ENCODE data around the gene RSU1.
A peak's percentile ranks its signal among the peaks of the same experiment; 100 is the strongest.

The RSU1 gene

DNA sequence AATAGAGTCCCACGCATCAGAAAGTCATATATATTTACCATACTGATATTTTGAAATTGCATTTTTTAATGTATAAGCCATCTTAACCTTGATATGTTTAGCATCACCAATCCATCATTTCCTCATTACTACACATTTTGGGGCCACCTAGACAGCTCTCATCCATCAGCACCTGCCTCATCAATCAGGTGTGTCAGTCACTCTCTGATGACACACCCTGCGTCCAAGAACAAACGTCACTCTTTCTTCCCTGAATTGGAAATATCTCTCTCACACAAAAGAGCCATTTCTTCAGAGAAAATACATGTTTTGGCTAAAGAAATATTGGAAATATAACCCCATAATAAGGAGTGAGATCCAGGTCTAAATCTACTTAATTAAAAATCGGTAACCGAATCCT, 38.9 kb upstream of the RSU1 start:
- no peak for DNase-seq (ENCODE audit: low read depth)
- no peak overlapping the region for H3K4me3 ChIP-seq (ENCODE audit: control insufficient read depth, low read depth, low read length)
- TF ChIP-seq, protein P1, sequence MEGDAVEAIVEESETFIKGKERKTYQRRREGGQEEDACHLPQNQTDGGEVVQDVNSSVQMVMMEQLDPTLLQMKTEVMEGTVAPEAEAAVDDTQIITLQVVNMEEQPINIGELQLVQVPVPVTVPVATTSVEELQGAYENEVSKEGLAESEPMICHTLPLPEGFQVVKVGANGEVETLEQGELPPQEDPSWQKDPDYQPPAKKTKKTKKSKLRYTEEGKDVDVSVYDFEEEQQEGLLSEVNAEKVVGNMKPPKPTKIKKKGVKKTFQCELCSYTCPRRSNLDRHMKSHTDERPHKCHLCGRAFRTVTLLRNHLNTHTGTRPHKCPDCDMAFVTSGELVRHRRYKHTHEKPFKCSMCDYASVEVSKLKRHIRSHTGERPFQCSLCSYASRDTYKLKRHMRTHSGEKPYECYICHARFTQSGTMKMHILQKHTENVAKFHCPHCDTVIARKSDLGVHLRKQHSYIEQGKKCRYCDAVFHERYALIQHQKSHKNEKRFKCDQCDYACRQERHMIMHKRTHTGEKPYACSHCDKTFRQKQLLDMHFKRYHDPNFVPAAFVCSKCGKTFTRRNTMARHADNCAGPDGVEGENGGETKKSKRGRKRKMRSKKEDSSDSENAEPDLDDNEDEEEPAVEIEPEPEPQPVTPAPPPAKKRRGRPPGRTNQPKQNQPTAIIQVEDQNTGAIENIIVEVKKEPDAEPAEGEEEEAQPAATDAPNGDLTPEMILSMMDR (IDR thresholded peaks at IDR 0.05; ENCODE audit: control insufficient read depth, insufficient read depth, low read depth, low read length, missing control alignments) = no peak

DNA sequence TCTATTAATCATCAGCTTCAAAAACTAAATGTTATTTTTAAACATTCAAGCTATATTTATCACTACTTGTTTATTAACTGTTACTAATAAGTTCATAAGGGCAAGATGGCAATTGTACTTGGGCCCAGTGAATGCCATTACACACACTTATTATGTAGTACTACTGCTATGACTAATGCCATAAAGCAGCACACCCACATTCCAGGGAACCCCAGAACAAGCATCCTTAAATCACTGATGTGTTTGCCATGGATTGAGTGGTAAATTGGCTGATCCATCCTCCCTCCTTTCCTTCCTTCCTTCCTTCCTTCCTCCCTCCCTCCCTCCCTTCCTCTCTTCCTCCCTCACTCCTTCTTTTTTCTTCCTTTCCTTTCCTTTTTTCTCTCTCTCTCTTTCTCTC, 37.4 kb upstream of the RSU1 start:
- DNase-seq (ENCODE audit: low read depth) = no peak

DNA sequence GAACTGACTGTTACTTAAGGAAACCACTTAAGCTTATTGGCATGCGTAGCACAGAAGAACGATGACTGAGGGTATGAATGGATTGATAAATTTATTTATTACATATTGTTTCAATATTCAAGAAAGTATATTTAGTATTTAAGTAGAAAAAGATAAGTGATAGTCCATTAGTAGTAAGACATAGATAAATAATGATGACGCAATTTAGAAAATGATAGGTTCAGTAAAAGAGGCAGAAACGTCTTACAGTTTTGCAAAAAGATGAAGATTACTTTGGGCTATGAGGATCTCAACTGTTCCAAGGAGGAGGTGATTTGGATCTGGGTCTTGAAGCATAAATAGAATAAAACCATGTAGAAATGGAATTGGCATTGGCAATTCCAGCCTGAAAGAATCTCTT, 36.6 kb upstream of the RSU1 start:
- TF ChIP-seq, protein P1 (IDR thresholded peaks at IDR 0.05; ENCODE audit: control insufficient read depth, insufficient read depth, low read depth, low read length, missing control alignments) = no peak
- no peak overlapping the region for H3K4me3 ChIP-seq (ENCODE audit: control insufficient read depth, low read depth, low read length)
- DNase-seq (ENCODE audit: low read depth) = no peak

More for the DNA sequence above, 37.4 kb upstream of the RSU1 start:
- TF ChIP-seq, protein P1 (IDR thresholded peaks at IDR 0.05; ENCODE audit: control insufficient read depth, insufficient read depth, low read depth, low read length, missing control alignments) = no peak
- no peak overlapping the region for H3K4me3 ChIP-seq (ENCODE audit: control insufficient read depth, low read depth, low read length)

DNA sequence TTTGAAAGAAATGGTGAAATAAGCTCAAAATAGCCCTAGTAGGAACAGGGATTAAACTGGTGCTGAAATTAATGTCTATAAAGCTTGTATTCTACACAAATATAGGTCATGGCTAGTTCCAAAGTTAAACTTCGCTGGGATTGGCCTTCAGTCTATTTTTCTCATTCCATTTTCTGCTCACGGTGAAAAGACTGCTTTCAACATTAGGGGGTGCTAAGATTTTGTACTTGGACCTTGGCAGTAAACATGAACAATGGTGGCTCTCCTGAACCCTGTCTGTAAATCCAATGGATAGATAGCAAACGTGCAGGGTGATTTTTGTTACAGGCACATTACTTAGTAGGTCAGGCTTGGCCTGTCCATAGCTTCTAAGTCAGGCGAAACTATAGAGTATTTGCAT, 36.0 kb upstream of the RSU1 start:
- no peak overlapping the region for H3K4me3 ChIP-seq (ENCODE audit: control insufficient read depth, low read depth, low read length)
- no peak for DNase-seq (ENCODE audit: low read depth)
- TF ChIP-seq, protein P1 (IDR thresholded peaks at IDR 0.05; ENCODE audit: control insufficient read depth, insufficient read depth, low read depth, low read length, missing control alignments) = peak; percentile 40

DNA sequence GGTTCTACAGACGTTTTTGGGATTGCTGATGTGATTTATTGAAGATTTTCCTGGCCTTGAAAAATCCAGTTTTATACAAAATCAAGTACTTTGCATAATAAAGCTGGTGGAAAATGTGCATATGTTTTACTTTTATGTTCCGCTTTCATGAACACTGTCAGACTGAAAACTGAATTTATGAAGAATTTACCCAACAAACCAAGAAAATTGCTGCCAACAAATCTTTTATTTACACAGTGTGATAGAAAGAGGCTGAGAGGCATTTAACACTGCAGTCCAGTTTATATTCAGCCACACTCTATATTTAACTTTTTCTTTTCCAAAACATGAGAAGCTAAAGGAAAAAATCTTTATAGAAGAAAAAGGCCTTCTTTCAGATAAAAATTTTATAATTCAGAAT, 35.4 kb upstream of the RSU1 start:
- TF ChIP-seq, protein P1 (IDR thresholded peaks at IDR 0.05; ENCODE audit: control insufficient read depth, insufficient read depth, low read depth, low read length, missing control alignments) = no peak
- no peak overlapping the region for H3K4me3 ChIP-seq (ENCODE audit: control insufficient read depth, low read depth, low read length)
- DNase-seq (ENCODE audit: low read depth) = no peak

DNA sequence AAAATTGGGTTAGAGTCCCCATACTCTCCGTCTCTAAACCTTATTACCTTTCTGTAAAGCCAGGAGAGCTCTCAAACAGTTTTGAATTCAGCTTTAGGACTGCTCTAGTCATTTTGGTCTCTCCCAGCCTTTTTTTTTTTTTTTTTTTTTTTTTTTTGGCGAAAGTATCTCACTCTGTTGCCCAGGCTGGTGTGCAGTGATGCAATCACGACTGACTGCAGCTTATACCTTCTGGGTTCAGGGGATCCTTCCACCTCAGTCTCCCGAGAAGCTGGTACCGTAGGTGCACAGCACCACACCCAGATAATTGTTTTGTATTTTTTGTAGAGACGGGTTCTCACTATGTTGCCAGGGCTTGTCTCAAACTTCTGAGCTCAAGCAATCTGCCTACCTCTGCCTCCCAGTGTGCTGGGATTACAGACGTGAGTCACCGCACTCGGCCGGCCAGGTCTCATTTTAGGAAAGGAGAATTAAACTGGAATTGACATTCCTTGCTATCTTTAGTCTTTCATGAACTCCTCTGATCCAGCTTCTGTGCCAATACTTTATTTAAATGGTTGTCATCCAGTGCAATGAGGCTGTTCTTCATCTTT, 31.4 kb upstream of the RSU1 start:
- DNase-seq (ENCODE audit: low read depth) = no peak
- H3K4me3 ChIP-seq (ENCODE audit: control insufficient read depth, low read depth, low read length) = no peak overlapping the region
- TF ChIP-seq, protein P1 (IDR thresholded peaks at IDR 0.05; ENCODE audit: control insufficient read depth, insufficient read depth, low read depth, low read length, missing control alignments) = no peak

DNA sequence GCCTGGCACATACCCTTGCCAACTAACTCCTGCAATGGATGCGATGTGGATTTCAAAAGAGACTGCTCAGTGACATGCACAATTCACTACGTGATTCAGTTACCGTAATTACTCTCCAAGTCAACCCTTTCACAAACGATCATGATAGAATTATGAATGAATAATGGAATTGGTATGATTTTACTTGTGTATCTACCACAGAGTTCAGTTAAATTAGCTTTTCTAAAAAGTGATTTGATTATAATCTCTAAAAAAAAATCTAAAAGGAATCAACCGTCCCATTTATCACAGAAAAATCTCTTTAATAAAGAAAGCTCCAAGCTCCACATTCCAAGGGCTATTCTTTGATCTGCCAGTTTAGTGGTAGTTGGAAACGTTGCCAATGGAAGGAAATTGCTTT, 30.4 kb upstream of the RSU1 start:
- H3K4me3 ChIP-seq (ENCODE audit: control insufficient read depth, low read depth, low read length) = no peak overlapping the region
- TF ChIP-seq, protein P1 (IDR thresholded peaks at IDR 0.05; ENCODE audit: control insufficient read depth, insufficient read depth, low read depth, low read length, missing control alignments) = no peak
- DNase-seq (ENCODE audit: low read depth) = peak; percentile 63
